Skeletal muscle satellite cell (primary cell): ENCODE results near the gene CTNNA2.

Experiments used
- H3K27me3 ChIP-seq: 2 replicates; pipeline ENCODE4 v1.7.0; 2013; ENCODE audit warnings: low read length; ENCODE audit not compliant: control insufficient read depth, insufficient read depth
- H3K36me3 ChIP-seq: 2 replicates; pipeline ENCODE4 v1.7.0; 2013; ENCODE audit warnings: mild to moderate bottlenecking, control low read depth, low read length; ENCODE audit not compliant: insufficient read depth
- H3K4me1 ChIP-seq: 2 replicates; pipeline ENCODE4 v1.7.0; 2013; ENCODE audit warnings: low read length; ENCODE audit not compliant: control insufficient read depth, insufficient read depth
- H3K4me2 ChIP-seq: 2 replicates; pipeline ENCODE4 v1.7.0; 2013; ENCODE audit warnings: mild to moderate bottlenecking, low read length
- H3K4me3 ChIP-seq: 2 replicates; pipeline ENCODE4 v1.7.0; 2013; ENCODE audit warnings: low read length
- H3K9ac ChIP-seq: 2 replicates; pipeline ENCODE4 v1.7.0; 2013; ENCODE audit warnings: mild to moderate bottlenecking, low read depth, low read length, moderate library complexity
- H3K9me3 ChIP-seq: replicated peaks from 2 replicates; pipeline ENCODE4 v1.7.0; 2013; ENCODE audit warnings: mild to moderate bottlenecking, control low read depth, low read length

Gene CTNNA2

DNA sequence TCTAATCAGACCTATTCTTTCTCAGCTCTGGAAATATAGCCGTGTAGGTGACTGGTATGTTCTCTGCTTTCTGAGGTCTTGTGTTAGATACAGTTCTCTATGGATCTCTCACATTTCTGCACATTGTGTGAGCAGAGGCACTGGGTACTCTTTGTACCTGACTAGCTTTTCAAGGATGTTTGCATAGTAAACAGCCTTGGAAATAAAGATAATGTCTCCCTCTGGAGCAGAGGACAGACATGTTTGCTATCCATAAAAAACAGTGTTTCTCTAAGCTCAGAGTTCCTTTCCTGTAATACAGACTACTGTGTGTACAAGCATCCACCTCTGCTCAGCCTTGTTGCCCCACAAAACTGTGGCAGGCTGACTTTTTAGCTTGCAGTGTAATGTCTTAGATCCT, 279.2 kb downstream of the CTNNA2 start:
- Histone ChIP-seq H3K4me1 (no peaks in the 10 kb centered on the region), H3K27me3 (no peaks in the 10 kb centered on the region), H3K36me3 (no peaks in the 10 kb centered on the region), H3K9ac (no peak overlapping the region), H3K4me2 (no peak overlapping the region), H3K9me3 (no peaks in the 10 kb centered on the region), H3K4me3 (no peak overlapping the region)

DNA sequence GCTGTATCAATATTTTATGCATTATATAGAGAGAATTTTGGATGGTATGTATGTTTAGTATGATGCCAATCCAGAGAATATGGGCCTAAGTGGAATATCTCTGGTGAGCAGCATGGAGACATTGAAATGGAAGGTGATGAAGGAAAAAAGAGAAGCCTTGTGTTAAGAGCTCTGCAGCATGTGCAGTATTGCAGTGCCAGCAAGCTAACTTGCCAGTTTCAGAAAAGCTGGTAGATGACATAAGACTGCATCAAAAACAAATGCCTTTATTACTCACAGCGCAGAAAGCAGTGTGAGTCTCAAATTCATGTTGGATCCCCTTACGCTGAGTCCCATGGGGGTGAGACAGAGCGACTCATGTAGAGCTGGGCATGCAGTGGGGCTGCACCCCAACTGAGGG, 280.2 kb downstream of the CTNNA2 start:
- H3K36me3 ChIP-seq = no peaks in the 10 kb centered on the region
- H3K9ac ChIP-seq = no peak overlapping the region
- H3K4me3 ChIP-seq = no peak overlapping the region
- no peak overlapping the region for H3K4me2 ChIP-seq
- H3K4me1 ChIP-seq = no peaks in the 10 kb centered on the region
- no peaks in the 10 kb centered on the region for H3K27me3 ChIP-seq
- no peaks in the 10 kb centered on the region for H3K9me3 ChIP-seq

DNA sequence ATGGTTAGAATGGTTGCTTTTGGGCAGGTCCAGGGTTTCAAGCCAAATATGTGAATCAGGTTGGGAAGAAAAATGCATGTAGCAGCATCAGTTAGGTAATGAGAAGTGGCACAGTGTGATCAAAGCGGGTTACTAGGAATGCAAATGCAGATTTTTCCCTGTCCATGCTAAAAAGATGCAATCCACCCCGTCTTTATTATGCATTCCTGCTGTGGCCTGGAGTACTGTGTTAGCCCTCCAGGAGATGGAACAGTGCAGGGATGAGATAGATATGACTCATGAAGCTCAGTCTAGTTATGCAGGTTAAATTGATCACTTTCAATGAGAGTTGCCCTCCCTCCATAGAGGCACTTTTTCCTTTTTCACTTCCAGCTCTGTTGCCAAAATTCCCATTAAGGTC, 283.8 kb downstream of the CTNNA2 start:
- Histone ChIP-seq H3K36me3 (no peaks in the 10 kb centered on the region), H3K4me2 (no peak overlapping the region), H3K4me3 (no peak overlapping the region), H3K9me3 (no peaks in the 10 kb centered on the region), H3K4me1 (no peaks in the 10 kb centered on the region), H3K9ac (no peak overlapping the region), H3K27me3 (no peaks in the 10 kb centered on the region)

DNA sequence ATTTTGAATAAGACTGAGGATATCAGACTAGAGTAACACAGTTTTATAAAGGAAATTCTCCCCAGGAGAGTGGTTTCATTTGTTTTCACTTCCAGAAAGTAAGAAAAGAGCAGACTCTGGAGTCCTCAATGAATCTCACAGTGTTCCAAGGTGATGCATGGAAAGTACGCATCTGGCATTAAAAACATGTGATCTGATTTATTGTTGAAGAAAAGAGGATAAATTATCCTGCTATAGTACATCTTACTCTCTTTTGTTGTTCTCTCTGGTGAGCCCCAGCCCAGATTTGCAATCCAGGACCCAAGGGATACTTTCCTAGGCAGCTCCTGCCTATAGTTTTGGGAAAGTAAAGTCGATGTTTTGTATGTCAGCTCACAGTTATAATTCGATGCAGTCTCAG, 285.9 kb downstream of the CTNNA2 start:
- Histone ChIP-seq H3K36me3 (no peaks in the 10 kb centered on the region), H3K4me1 (no peaks in the 10 kb centered on the region), H3K4me3 (no peak overlapping the region), H3K27me3 (no peaks in the 10 kb centered on the region), H3K4me2 (no peak overlapping the region), H3K9ac (no peak overlapping the region), H3K9me3 (no peaks in the 10 kb centered on the region)

DNA sequence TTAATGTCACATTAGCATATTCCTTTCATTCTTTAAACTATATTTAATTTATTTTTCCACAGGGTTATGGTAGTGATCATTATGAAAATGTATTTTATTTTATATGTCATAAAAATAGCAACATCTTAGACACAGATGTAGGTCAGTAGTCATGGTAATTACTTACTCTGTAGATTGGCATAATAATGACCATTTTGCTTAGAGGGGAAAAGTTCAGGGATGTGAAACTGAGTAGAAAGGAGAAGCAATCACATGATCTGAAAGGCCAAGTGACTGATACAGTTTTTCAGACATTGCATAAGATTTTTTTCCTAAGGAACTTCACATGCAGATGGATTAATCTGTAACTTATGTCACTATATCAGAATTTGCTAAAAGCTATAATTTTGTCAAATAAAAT, 286.9 kb downstream of the CTNNA2 start:
- Histone ChIP-seq H3K27me3 (no peaks in the 10 kb centered on the region), H3K4me1 (no peaks in the 10 kb centered on the region), H3K4me2 (no peak overlapping the region), H3K9me3 (no peaks in the 10 kb centered on the region), H3K4me3 (no peak overlapping the region), H3K9ac (no peak overlapping the region), H3K36me3 (no peaks in the 10 kb centered on the region)

DNA sequence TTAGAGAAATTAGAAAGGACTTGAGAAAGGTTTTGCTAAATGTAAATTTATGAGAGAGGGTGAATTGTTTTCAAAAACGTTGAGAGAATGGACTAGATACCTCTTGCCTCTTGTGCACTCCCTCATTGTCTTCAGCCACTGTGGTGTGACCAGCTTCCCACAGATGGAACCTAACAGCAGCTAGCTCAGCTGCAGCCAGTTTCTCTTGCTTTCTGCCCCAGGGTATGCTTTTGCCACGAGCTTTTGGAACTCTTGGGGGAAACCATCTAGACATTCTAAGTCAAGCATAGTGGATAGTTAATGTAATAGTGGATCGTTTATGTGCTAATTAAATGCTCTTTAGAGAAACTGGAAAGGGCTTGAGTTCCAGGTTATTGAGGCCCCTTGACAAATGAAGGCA, 288.2 kb downstream of the CTNNA2 start:
- H3K27me3 ChIP-seq = no peaks in the 10 kb centered on the region
- no peaks in the 10 kb centered on the region for H3K9me3 ChIP-seq
- no peak overlapping the region for H3K4me2 ChIP-seq
- H3K9ac ChIP-seq = no peak overlapping the region
- no peaks in the 10 kb centered on the region for H3K36me3 ChIP-seq
- no peak overlapping the region for H3K4me3 ChIP-seq
- H3K4me1 ChIP-seq = no peaks in the 10 kb centered on the region

DNA sequence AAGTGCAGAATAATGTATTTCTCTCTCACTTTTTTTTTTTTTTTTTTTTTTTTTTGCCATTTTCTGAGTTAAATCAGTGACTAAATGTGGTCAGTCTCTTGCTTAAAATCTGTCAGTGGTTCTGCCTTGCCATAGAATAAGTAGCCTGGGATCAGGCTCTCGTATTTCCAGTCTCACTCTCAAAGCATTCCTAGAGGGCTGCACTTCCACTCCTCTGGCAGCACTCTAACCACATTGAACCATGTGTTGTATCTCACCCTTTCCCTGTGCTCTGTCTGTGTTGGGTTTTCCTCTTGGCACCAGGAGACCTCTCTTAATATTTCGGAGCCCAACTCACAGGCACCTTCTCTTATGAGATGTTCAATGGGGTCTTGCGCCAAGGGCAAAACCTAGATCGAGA, 304.4 kb downstream of the CTNNA2 start:
- no peaks in the 10 kb centered on the region for H3K27me3 ChIP-seq
- no peak overlapping the region for H3K9ac ChIP-seq
- H3K9me3 ChIP-seq = no peaks in the 10 kb centered on the region
- H3K4me1 ChIP-seq = no peaks in the 10 kb centered on the region
- H3K4me3 ChIP-seq = no peak overlapping the region
- no peaks in the 10 kb centered on the region for H3K36me3 ChIP-seq
- no peak overlapping the region for H3K4me2 ChIP-seq

DNA sequence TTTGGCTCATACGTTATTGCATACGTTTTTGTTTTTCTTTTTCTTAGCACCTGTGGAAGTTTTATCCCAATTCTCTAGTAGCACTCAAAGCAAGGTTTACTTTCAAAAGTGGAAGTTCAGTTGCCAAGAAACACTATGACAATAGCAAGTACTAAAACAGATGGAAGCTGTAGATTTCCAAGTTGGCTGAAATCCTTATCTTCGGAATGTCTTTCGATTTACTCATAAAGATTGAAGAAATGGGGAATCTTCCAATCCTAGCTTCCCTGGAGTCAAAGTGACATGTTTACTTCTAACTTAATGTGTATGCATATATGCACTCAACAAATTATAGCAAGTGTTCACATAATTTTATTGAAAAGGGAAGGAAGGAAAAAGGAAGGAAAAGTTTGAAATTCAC, 307.4 kb downstream of the CTNNA2 start:
- H3K36me3 ChIP-seq = no peaks in the 10 kb centered on the region
- no peak overlapping the region for H3K9ac ChIP-seq
- H3K27me3 ChIP-seq = no peaks in the 10 kb centered on the region
- no peaks in the 10 kb centered on the region for H3K9me3 ChIP-seq
- no peak overlapping the region for H3K4me3 ChIP-seq
- H3K4me1 ChIP-seq = no peaks in the 10 kb centered on the region
- no peak overlapping the region for H3K4me2 ChIP-seq

DNA sequence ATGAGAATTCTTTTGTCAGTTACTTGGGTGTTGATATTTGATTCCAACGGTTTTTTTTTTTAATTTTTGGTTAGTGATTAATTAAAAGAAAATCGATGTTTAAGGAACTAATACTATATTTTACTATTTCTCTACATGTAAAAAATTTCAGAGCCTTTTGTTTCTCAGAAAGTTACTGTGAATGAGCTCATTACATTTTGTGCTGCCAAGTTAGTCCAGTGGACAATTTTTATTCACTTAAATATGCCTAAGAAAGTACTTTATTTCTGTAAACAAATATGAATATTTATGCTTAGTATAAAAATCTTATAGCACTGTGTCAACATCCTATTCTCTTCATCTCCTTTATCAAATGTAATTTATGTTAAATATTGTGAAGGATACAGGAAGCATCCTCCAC, 309.3 kb downstream of the CTNNA2 start:
- no peak overlapping the region for H3K9ac ChIP-seq
- no peak overlapping the region for H3K4me3 ChIP-seq
- no peaks in the 10 kb centered on the region for H3K27me3 ChIP-seq
- no peaks in the 10 kb centered on the region for H3K36me3 ChIP-seq
- no peaks in the 10 kb centered on the region for H3K9me3 ChIP-seq
- H3K4me1 ChIP-seq = no peaks in the 10 kb centered on the region
- H3K4me2 ChIP-seq = no peak overlapping the region

DNA sequence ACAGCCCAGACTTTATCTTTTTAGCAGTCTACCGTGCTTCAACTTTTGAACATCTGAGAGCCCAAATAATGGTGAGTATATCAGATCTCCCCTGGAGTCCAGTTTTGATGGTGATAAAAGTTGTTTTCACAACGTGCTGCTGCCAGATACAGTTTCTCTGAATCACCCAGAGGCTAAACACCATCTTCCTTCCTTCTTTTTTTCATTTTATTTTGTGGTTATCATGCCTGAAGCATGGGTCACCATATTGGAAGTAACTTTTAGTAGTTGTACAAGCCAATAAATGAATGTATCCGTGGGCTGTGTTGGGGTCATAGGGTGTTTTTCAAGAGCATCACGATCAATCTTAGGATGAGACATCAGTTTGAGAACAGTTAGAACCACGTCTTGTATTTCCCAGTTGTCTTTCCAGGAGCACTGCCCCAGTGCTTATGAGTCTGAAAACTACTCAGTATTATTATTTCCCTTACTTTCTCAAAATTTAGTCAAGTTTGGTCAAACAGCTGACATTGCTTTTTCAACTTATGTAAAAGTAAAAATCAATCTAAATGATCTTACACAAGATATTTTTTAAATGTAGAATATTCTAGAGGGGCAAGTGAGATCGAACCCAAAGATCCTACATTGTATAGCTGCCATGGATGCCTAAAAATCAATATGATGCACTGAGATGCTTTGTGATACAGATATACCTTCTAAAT, 311.4 kb downstream of the CTNNA2 start:
- Histone ChIP-seq H3K36me3 (no peaks in the 10 kb centered on the region), H3K9ac (no peak overlapping the region), H3K27me3 (no peaks in the 10 kb centered on the region), H3K4me1 (no peaks in the 10 kb centered on the region), H3K9me3 (no peaks in the 10 kb centered on the region), H3K4me2 (no peak overlapping the region), H3K4me3 (no peak overlapping the region)

DNA sequence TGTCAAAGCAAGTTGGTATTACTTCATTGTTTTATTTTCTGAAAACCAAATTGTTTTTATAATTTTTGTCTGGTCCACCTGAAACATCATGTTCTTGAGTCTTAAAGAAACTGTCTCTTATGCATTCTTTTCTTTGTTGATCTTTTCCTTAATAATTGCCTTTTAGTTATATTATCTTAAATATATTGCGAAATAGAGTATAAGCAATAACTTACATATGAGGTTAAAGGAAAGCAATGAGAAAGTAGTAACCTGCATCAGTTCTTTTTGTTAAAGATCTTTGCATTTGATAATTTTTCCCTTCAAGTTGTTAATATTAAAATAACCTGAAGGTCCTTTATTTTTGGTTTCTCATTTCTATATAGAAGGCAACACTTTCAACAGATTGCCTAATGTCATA, 315.0 kb downstream of the CTNNA2 start:
- no peaks in the 10 kb centered on the region for H3K9me3 ChIP-seq
- H3K4me1 ChIP-seq = no peaks in the 10 kb centered on the region
- H3K4me2 ChIP-seq = no peak overlapping the region
- H3K27me3 ChIP-seq = no peaks in the 10 kb centered on the region
- no peaks in the 10 kb centered on the region for H3K36me3 ChIP-seq
- H3K9ac ChIP-seq = no peak overlapping the region
- no peak overlapping the region for H3K4me3 ChIP-seq

DNA sequence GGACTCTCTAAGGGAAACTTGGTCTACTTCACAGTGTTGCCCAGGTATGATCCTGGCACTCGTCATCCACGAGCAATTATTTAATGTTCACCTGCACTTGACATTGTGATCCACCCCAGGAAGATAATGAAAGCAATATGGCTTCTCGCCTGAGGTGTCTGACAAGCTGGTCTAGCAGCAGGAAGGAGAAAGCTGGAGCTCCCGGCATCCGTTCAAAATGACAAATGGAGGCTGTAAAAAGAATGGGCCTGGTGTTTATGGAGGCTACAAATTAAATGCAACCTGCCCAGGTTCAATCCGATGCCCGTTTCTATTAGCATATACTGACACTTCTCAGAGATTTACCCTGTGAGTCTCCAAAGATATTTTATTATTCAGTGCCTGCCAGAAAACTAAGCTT, 317.6 kb downstream of the CTNNA2 start:
- Histone ChIP-seq H3K9ac (no peak overlapping the region), H3K4me2 (no peak overlapping the region), H3K27me3 (no peaks in the 10 kb centered on the region), H3K4me3 (no peak overlapping the region), H3K4me1 (no peaks in the 10 kb centered on the region), H3K9me3 (no peaks in the 10 kb centered on the region), H3K36me3 (no peaks in the 10 kb centered on the region)
